ENCODE results near the gene BEST3. TPM values are rescaled to one million over a fixed set of nuclear protein-coding genes. Genes with fewer than 3 reads are reported as not detected.
"Not testable (repeated sequence)": the region's sequence is repeated elsewhere in the genome, so short reads cannot be mapped to it uniquely, and the experiment has no call there.

BEST3 gene
- total RNA-seq, 2 experiments from 2014 or later, result not detected

DNA sequence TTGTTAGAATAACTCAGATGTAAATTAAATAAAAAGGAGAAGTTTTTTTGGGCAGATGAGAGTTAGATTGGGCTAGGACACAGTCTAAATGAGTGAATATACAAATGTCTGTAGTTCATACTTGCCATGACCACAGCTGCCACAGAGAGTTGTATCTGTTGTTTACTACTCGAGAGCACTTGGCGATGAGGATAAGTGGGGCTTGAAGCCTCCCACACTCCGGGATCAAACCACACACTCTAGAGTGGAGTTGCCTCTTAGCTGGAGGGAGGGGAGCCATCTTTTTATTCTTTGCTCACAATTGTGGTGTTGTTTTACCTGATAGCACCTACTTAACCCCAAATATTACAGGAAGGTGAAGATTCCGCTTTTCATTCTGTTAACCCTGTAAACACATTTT is 27.5 kb downstream of the BEST3 start:
- ChIA-PET POLR2A (no interaction called here), CTCF (interaction anchor here (0.5 to 1.5 kb wide), 4 partner anchors 27 to 1617 kb away, joined by 3 read pairs; no protein-coding TSS in a partner anchor)
- H3K27me3 Mint-ChIP-seq, result peaks cover 2% of the 10 kb centered on the region
- DNase-seq, result no peak
- ATAC-seq, result no peak
- intact Hi-C loops (cut with micrococcal nuclease), result no loop called here
- no peaks in the 10 kb centered on the region for H3K4me1 Mint-ChIP-seq (ENCODE audit: low read depth)
- no peaks in the 10 kb centered on the region for H3K9me3 Mint-ChIP-seq
- TF ChIP-seq CTCF (IDR thresholded peaks at IDR 0.05), result no peak
- H3K27ac Mint-ChIP-seq, result no peak overlapping the region
- no peak overlapping the region for H3K4me3 Mint-ChIP-seq
- H3K36me3 Mint-ChIP-seq (ENCODE audit: low read depth), result no peaks in the 10 kb centered on the region

DNA sequence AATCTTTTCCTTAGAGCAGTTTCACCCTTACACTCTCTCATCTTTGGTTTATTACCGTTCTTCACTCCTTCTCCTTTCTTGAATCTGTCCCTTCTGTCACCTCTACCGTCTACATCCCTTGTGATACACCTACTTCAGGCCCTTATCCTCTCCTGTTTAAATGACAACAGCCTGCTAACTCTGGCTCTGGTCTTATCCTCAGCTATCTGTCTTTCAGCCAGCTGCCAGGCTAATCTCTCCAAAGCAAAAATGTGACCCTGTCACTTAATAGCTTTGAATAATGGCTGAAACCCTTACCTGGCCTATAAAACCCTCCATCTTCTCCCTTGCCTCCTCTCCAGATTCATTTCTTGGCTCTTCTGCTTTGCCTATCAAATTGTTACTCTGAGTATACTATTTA is 32.3 kb downstream of the BEST3 start:
- peaks cover 11% of the 10 kb centered on the region for H3K27me3 Mint-ChIP-seq
- TF ChIP-seq CTCF (IDR thresholded peaks at IDR 0.05), result no peak
- no peaks in the 10 kb centered on the region for H3K36me3 Mint-ChIP-seq (ENCODE audit: low read depth)
- DNase-seq, result no peak
- no peaks in the 10 kb centered on the region for H3K9me3 Mint-ChIP-seq
- intact Hi-C loops (cut with micrococcal nuclease), result no loop called here
- no peak for ATAC-seq
- H3K4me3 Mint-ChIP-seq, result no peak overlapping the region
- no peaks in the 10 kb centered on the region for H3K4me1 Mint-ChIP-seq (ENCODE audit: low read depth)
- no peak overlapping the region for H3K27ac Mint-ChIP-seq
- ChIA-PET CTCF (no interaction called here), POLR2A (no interaction called here)

DNA sequence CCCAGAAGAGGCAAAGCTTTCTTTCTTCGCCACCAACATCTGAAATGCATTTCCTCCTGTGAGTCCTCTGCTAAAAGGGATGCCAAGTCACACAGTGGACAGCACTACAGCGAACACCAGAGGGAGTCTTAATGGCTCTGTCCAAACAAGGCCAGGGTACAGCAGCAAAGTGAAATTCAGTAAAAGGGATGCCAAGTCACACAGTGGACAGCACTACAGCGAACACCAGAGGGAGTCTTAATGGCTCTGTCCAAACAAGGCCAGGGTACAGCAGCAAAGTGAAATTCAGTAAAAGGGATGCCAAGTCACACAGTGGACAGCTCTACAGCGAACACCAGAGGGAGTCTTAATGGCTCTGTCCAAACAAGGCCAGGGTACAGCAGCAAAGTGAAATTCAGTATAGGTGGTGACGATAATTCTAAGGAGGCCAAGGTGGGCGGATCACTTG is 34.1 kb downstream of the BEST3 start:
- H3K9me3 Mint-ChIP-seq; DNase-seq; POLR2A ChIA-PET; ATAC-seq; CTCF ChIA-PET; H3K4me1 Mint-ChIP-seq (ENCODE audit: low read depth); H3K27ac Mint-ChIP-seq; intact Hi-C loops (cut with micrococcal nuclease); H3K4me3 Mint-ChIP-seq; H3K36me3 Mint-ChIP-seq (ENCODE audit: low read depth): not testable (repeated sequence)
- H3K27me3 Mint-ChIP-seq, result peaks cover 16% of the 10 kb centered on the region

DNA sequence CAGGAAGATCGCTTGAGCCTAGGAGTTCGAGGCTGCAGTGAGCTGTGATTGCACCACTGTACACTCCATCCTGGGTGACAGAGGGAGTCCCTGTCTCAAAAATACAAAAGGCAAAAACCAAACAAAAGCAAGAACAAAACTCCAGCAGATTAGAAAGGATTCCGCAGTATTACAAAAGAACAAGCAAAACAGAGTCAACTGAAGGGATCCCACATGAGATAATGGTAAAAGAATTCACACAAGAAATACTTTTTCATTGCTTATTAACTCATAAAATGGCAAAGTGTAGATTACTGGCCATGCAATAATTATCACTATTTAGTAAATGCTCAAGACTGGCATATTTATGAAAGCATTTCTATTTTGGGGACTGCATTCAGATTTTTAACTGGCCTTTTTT is 35.4 kb downstream of the BEST3 start:
- CTCF ChIA-PET, result interaction anchor here (1.5 kb wide), 1 partner anchor 24 kb away, joined by 4 read pairs; no protein-coding TSS in a partner anchor
- no peaks in the 10 kb centered on the region for H3K9me3 Mint-ChIP-seq
- DNase-seq (no peak), ATAC-seq (no peak)
- no peak overlapping the region for H3K27ac Mint-ChIP-seq
- H3K27me3 Mint-ChIP-seq, result peaks cover 19% of the 10 kb centered on the region
- H3K36me3 Mint-ChIP-seq (ENCODE audit: low read depth), result no peaks in the 10 kb centered on the region
- H3K4me1 Mint-ChIP-seq (ENCODE audit: low read depth), result no peaks in the 10 kb centered on the region
- intact Hi-C loops (cut with micrococcal nuclease), result no loop called here
- TF ChIP-seq CTCF (IDR thresholded peaks at IDR 0.05), result no peak
- H3K4me3 Mint-ChIP-seq, result no peak overlapping the region
- POLR2A ChIA-PET, result no interaction called here

GRCh38 chr12:69662764-69663163 is 36.3 kb downstream of the BEST3 start:
- H3K9me3 Mint-ChIP-seq, result no peaks in the 10 kb centered on the region
- no peak for TF ChIP-seq CTCF (IDR thresholded peaks at IDR 0.05)
- H3K27me3 Mint-ChIP-seq, result peaks cover 19% of the 10 kb centered on the region
- no peak overlapping the region for H3K4me3 Mint-ChIP-seq
- H3K4me1 Mint-ChIP-seq (ENCODE audit: low read depth), result no peaks in the 10 kb centered on the region
- ChIA-PET POLR2A (no interaction called here), CTCF (interaction anchor here (1.5 kb wide), 1 partner anchor 23 kb away, joined by 4 read pairs; no protein-coding TSS in a partner anchor)
- H3K36me3 Mint-ChIP-seq (ENCODE audit: low read depth), result no peaks in the 10 kb centered on the region
- H3K27ac Mint-ChIP-seq, result no peak overlapping the region
- DNase-seq (no peak), ATAC-seq (no peak)
- intact Hi-C loops (cut with micrococcal nuclease), result no loop called here

GRCh38 chr12:69661386-69661785 is 37.7 kb downstream of the BEST3 start:
- TF ChIP-seq CTCF (IDR thresholded peaks at IDR 0.05), result no peak
- Mint-ChIP-seq H3K36me3 (ENCODE audit: low read depth) (no peaks in the 10 kb centered on the region), H3K4me3 (no peak overlapping the region), H3K4me1 (ENCODE audit: low read depth) (no peaks in the 10 kb centered on the region), H3K9me3 (no peaks in the 10 kb centered on the region), H3K27ac (no peak overlapping the region), H3K27me3 (peaks cover 18% of the 10 kb centered on the region)
- CTCF ChIA-PET, result no interaction called here
- intact Hi-C loops (cut with micrococcal nuclease), result no loop called here
- POLR2A ChIA-PET, result interaction anchor here (0.6 kb wide), 1 partner anchor 22 kb away, joined by 3 read pairs; no protein-coding TSS in a partner anchor
- DNase-seq, result no peak
- ATAC-seq, result no peak
